WTC11 (cell line): Measurements from ENCODE around the gene SEC22C. TPM values are rescaled to one million over a fixed set of nuclear protein-coding genes. Genes with fewer than 3 reads are reported as not detected.

ENCODE experiments used
- ATAC-seq: fragments of 200-7000 bp; cut with Tn5 transposase; 2 replicates; pipeline ENCODE4 v1.10.0; 2021; ENCODE audit warnings: mild to moderate bottlenecking, moderate library complexity
- CTCF ChIA-PET: fragments of 300-600 bp; sonication (Branson Sonifier 250); formaldehyde crosslinking; loops from one replicate; lab custom pipeline; 2021; ENCODE audit warnings: antibody characterized with exemption; lab: Charles Lee
- POLR2A ChIA-PET: fragments of 350-600 bp; sonication (Branson Sonifier 250); formaldehyde crosslinking; loops from one replicate; lab custom pipeline; 2021; ENCODE audit warnings: antibody characterized with exemption; lab: Charles Lee
- DNase-seq: peaks from one replicate; pipeline ENCODE4 v3.0.0; 2021; ENCODE audit warnings: low spot score
- H3K27ac Mint-ChIP-seq: 2 replicates; pipeline ENCODE4 v1.8.0; 2021; ENCODE audit warnings: mixed read lengths
- H3K27me3 Mint-ChIP-seq: 2 replicates; pipeline ENCODE4 v1.8.0; 2021; ENCODE audit warnings: low read depth, mild to moderate bottlenecking, moderate library complexity, mixed read lengths
- H3K36me3 Mint-ChIP-seq: 2 replicates; pipeline ENCODE4 v1.8.0; 2021; ENCODE audit warnings: mixed read lengths
- H3K4me1 Mint-ChIP-seq: 2 replicates; pipeline ENCODE4 v1.8.0; 2022; ENCODE audit warnings: mixed read lengths
- H3K4me3 Mint-ChIP-seq: 2 replicates; pipeline ENCODE4 v1.8.0; 2021; ENCODE audit warnings: mild to moderate bottlenecking, moderate library complexity, mixed read lengths
- H3K9me3 Mint-ChIP-seq: 2 replicates; pipeline ENCODE4 v1.8.0; 2021; ENCODE audit warnings: mixed read lengths
- CDX4 ChIP-seq: fragments of 250-450 bp; sonication (Bioruptor Pico); IDR thresholded peaks from 2 replicates; pipeline ENCODE4 v1.9.0; 2021; ENCODE audit warnings: moderate library complexity, mild to moderate bottlenecking, inconsistent platforms, borderline replicate concordance
- ESRRA ChIP-seq: sonication (generic); formaldehyde crosslinking; IDR thresholded peaks from 2 replicates; pipeline ENCODE4 v1.8.1; 2022; ENCODE audit warnings: mild to moderate bottlenecking, missing genetic modification reagents, borderline replicate concordance
- GRHL2 ChIP-seq: fragments of 250-450 bp; sonication (Bioruptor Pico); IDR thresholded peaks from 2 replicates; pipeline ENCODE4 v1.8.0; 2022; ENCODE audit warnings: mild to moderate bottlenecking, moderate library complexity; ENCODE audit not compliant: insufficient replicate concordance, severe bottlenecking
- MXD4 ChIP-seq: fragments of 250-450 bp; sonication (Bioruptor Pico); IDR thresholded peaks from 2 replicates; pipeline ENCODE4 v1.8.0; 2021; ENCODE audit warnings: mild to moderate bottlenecking, moderate library complexity, borderline replicate concordance
- MYBL2 ChIP-seq: sonication (generic); formaldehyde crosslinking; IDR thresholded peaks from 2 replicates; pipeline ENCODE4 v1.8.1; 2023; ENCODE audit warnings: mild to moderate bottlenecking, moderate library complexity, missing genetic modification reagents
- NR1H2 ChIP-seq: sonication (generic); formaldehyde crosslinking; IDR thresholded peaks from 2 replicates; pipeline ENCODE4 v1.9.0; 2021; ENCODE audit warnings: mild to moderate bottlenecking, moderate library complexity, missing genetic modification reagents
- OVOL2 ChIP-seq: fragments of 250-450 bp; sonication (Bioruptor Pico); IDR thresholded peaks from 2 replicates; pipeline ENCODE4 v1.9.0; 2021; ENCODE audit warnings: mild to moderate bottlenecking, borderline replicate concordance
- RELA ChIP-seq: sonication (generic); formaldehyde crosslinking; IDR thresholded peaks from 2 replicates; pipeline ENCODE4 v1.8.1; 2022; ENCODE audit warnings: missing genetic modification reagents, mild to moderate bottlenecking, borderline replicate concordance
- SP1 ChIP-seq: sonication (generic); formaldehyde crosslinking; conservative IDR thresholded peaks from 2 replicates; pipeline ENCODE4 v1.8.1; 2022; ENCODE audit warnings: missing genetic modification reagents
- TCF7 ChIP-seq: sonication (generic); formaldehyde crosslinking; IDR thresholded peaks from 2 replicates; pipeline ENCODE4 v1.8.0; 2022; ENCODE audit warnings: mild to moderate bottlenecking, low read depth, missing genetic modification reagents, moderate library complexity
- ZBTB21 ChIP-seq: sonication (generic); formaldehyde crosslinking; IDR thresholded peaks from 2 replicates; pipeline ENCODE4 v1.8.1; 2023; ENCODE audit warnings: mild to moderate bottlenecking, missing genetic modification reagents, borderline replicate concordance
- ZNF121 ChIP-seq: sonication (generic); formaldehyde crosslinking; IDR thresholded peaks from 2 replicates; pipeline ENCODE4 v1.8.0; 2023; ENCODE audit warnings: missing genetic modification reagents
- ZNF232 ChIP-seq: sonication (generic); formaldehyde crosslinking; IDR thresholded peaks from 2 replicates; pipeline ENCODE4 v1.8.0; 2022; ENCODE audit warnings: mild to moderate bottlenecking, missing genetic modification reagents
- ZNF423 ChIP-seq: fragments of 250-450 bp; sonication (Bioruptor Pico); IDR thresholded peaks from 2 replicates; pipeline ENCODE4 v2.1.2; 2022; ENCODE audit warnings: mild to moderate bottlenecking, moderate library complexity
- total RNA-seq: library from RNA; stranded (reverse); gene quantifications from 3 replicates; pipeline ENCODE4 v1.2.3, GENCODE V29; 2021
- TF ChIP-seq, protein P1 (sequence below): sonication (generic); formaldehyde crosslinking; IDR thresholded peaks from 2 replicates; pipeline ENCODE4 v1.8.1; 2022; ENCODE audit warnings: low read depth, mild to moderate bottlenecking, moderate library complexity, missing genetic modification reagents, borderline replicate concordance
- TF ChIP-seq, protein P2 (sequence below): sonication (generic); formaldehyde crosslinking; IDR thresholded peaks from 2 replicates; pipeline ENCODE4 v1.8.1; 2023; ENCODE audit warnings: mild to moderate bottlenecking, missing genetic modification reagents
- TF ChIP-seq, protein P3 (sequence below): fragments of 250-450 bp; sonication (Bioruptor Pico); IDR thresholded peaks from 2 replicates; pipeline ENCODE4 v1.9.0; 2021; ENCODE audit warnings: mild to moderate bottlenecking

Gene SEC22C
- total RNA-seq, 1 experiment from 2014 or later, result 37.0 TPM

DNA sequence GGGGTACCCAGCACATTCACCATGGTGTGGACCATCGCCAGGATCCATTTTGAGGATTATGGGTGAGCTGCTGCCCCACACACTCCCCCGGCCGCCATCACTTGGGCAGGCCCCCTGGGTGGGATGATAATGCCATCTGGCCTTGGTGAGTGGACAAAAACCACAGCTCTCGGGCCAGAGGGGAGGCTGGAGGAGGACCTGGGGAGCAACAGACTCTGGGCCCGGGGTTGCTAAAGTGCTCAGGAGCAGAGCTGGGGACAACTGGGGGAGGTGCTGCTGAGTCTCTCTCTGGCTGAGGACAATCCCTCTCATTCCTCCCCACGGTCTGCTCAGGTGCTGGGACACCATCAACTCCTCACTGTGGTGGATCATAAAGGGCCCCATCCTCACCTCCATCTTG is 50.3 kb downstream of the SEC22C start (continued):
- TF ChIP-seq, protein P1, sequence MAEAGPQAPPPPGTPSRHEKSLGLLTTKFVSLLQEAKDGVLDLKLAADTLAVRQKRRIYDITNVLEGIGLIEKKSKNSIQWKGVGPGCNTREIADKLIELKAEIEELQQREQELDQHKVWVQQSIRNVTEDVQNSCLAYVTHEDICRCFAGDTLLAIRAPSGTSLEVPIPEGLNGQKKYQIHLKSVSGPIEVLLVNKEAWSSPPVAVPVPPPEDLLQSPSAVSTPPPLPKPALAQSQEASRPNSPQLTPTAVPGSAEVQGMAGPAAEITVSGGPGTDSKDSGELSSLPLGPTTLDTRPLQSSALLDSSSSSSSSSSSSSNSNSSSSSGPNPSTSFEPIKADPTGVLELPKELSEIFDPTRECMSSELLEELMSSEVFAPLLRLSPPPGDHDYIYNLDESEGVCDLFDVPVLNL (CRISPR knock-in tag), result no peak
- TF ChIP-seq TCF7 (CRISPR knock-in tag) (no peak), NR1H2 (CRISPR knock-in tag) (no peak), GRHL2 (no peak), ZNF232 (CRISPR knock-in tag) (no peak)
- TF ChIP-seq, protein P2, sequence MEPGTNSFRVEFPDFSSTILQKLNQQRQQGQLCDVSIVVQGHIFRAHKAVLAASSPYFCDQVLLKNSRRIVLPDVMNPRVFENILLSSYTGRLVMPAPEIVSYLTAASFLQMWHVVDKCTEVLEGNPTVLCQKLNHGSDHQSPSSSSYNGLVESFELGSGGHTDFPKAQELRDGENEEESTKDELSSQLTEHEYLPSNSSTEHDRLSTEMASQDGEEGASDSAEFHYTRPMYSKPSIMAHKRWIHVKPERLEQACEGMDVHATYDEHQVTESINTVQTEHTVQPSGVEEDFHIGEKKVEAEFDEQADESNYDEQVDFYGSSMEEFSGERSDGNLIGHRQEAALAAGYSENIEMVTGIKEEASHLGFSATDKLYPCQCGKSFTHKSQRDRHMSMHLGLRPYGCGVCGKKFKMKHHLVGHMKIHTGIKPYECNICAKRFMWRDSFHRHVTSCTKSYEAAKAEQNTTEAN (CRISPR knock-in tag), result no peak

DNA sequence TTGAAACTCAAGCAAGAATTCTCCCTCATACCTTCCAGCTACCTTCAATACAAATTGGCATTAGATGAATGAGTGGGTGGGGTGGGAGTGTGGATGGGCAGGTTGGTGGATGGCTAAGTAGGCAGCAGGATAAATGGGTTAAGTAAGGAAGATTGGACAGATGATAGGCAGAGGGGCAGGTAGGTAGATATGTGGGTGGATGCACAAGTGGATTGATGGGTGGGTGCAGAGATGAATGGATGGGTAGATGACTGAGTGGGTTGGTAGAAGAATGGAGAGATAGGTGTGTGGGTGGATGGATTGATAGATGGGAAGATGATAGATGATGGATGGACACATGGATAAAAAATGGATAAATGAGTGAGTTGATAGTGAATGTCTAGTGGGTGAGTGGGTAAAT is 51.7 kb downstream of the SEC22C start:
- POLR2A ChIA-PET, result no interaction called here
- CTCF ChIA-PET, result no interaction called here
- Mint-ChIP-seq H3K27me3 (no peaks in the 10 kb centered on the region), H3K4me3 (no peak overlapping the region), H3K36me3 (no peaks in the 10 kb centered on the region), H3K9me3 (no peaks in the 10 kb centered on the region), H3K27ac (no peak overlapping the region), H3K4me1 (peaks cover 21% of the 10 kb centered on the region)
- ATAC-seq (no peak), DNase-seq (no peak)
- TF ChIP-seq RELA (no peak), ZNF121 (CRISPR knock-in tag) (no peak)

GRCh38 chr3:42529468-42529867 is 52.3 kb downstream of the SEC22C start:
- DNase-seq (no peak), ATAC-seq (no peak)
- Mint-ChIP-seq H3K36me3 (no peaks in the 10 kb centered on the region), H3K4me1 (peaks cover 17% of the 10 kb centered on the region), H3K4me3 (no peak overlapping the region), H3K27ac (no peak overlapping the region), H3K27me3 (no peaks in the 10 kb centered on the region), H3K9me3 (no peaks in the 10 kb centered on the region)
- ChIA-PET POLR2A (no interaction called here), CTCF (interaction anchor here (1.0 kb wide), 1 partner anchor 27 kb away, joined by 5 read pairs; the partner anchor contains the start of gene VIPR1)
- TF ChIP-seq ESRRA (CRISPR knock-in tag), result no peak
- no peak for TF ChIP-seq SP1 (CRISPR knock-in tag)
- TF ChIP-seq, protein P3, sequence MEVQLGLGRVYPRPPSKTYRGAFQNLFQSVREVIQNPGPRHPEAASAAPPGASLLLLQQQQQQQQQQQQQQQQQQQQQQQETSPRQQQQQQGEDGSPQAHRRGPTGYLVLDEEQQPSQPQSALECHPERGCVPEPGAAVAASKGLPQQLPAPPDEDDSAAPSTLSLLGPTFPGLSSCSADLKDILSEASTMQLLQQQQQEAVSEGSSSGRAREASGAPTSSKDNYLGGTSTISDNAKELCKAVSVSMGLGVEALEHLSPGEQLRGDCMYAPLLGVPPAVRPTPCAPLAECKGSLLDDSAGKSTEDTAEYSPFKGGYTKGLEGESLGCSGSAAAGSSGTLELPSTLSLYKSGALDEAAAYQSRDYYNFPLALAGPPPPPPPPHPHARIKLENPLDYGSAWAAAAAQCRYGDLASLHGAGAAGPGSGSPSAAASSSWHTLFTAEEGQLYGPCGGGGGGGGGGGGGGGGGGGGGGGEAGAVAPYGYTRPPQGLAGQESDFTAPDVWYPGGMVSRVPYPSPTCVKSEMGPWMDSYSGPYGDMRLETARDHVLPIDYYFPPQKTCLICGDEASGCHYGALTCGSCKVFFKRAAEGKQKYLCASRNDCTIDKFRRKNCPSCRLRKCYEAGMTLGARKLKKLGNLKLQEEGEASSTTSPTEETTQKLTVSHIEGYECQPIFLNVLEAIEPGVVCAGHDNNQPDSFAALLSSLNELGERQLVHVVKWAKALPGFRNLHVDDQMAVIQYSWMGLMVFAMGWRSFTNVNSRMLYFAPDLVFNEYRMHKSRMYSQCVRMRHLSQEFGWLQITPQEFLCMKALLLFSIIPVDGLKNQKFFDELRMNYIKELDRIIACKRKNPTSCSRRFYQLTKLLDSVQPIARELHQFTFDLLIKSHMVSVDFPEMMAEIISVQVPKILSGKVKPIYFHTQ, result no peak
- no peak for TF ChIP-seq MXD4 (CRISPR knock-in tag)
- TF ChIP-seq NR1H2 (CRISPR knock-in tag), result no peak
- TF ChIP-seq CDX4, result no peak

DNA sequence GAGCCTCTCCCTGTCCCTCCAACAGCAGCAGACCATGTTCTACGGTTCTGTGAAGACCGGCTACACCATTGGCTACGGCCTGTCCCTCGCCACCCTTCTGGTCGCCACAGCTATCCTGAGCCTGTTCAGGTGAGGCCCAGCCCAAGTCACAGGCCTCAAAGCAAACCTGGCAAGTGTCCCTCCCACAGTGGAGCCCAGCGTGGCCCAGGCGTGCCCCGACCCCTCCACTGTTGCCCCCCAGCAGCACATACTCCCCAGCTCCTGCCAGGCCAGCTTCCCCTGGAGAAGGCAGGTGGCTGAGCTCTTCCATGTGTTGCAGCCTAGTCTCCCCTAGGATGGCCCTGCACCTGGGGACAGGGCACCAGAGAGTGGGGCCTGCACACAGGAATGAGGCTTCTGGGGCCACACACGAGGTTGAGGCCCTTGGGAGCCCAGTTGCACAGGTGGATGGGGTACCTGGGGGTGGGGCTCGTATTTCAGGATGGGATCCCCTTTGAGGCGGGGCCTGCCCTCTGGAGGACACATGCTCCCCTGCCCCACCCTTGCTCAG is 54.3 kb downstream of the SEC22C start:
- no peaks in the 10 kb centered on the region for H3K36me3 Mint-ChIP-seq
- POLR2A ChIA-PET, result no interaction called here
- H3K4me1 Mint-ChIP-seq, result peaks cover 2% of the 10 kb centered on the region
- no peak overlapping the region for H3K27ac Mint-ChIP-seq
- TF ChIP-seq ZNF423 (CRISPR knock-in tag) (no peak), MYBL2 (no peak), CDX4 (no peak), OVOL2 (CRISPR knock-in tag) (no peak), ZBTB21 (CRISPR knock-in tag) (no peak)
- no peaks in the 10 kb centered on the region for H3K27me3 Mint-ChIP-seq
- H3K9me3 Mint-ChIP-seq, result no peaks in the 10 kb centered on the region
- CTCF ChIA-PET, result interaction anchor here (1.4 to 2.3 kb wide), 5 partner anchors 8 to 140 kb away, joined by 3 to 17 read pairs (median 4); no protein-coding TSS in a partner anchor
- no peak for DNase-seq
- ATAC-seq, result no peak; the same call in 1 of the 2 replicates
- no peak overlapping the region for H3K4me3 Mint-ChIP-seq
